HG02571 (cell line): Measurements from ENCODE around the gene INSIG1.
A peak's percentile ranks its signal among the peaks of the same experiment; 100 is the strongest.

Source experiments
- ATAC-seq: cut with Tn5 transposase; IDR thresholded peaks from one replicate; pipeline ENCODE4 v1.9.1; 2021; ENCODE audit warnings: mild to moderate bottlenecking, moderate library complexity; ENCODE audit not compliant: unreplicated experiment

The INSIG1 gene

DNA sequence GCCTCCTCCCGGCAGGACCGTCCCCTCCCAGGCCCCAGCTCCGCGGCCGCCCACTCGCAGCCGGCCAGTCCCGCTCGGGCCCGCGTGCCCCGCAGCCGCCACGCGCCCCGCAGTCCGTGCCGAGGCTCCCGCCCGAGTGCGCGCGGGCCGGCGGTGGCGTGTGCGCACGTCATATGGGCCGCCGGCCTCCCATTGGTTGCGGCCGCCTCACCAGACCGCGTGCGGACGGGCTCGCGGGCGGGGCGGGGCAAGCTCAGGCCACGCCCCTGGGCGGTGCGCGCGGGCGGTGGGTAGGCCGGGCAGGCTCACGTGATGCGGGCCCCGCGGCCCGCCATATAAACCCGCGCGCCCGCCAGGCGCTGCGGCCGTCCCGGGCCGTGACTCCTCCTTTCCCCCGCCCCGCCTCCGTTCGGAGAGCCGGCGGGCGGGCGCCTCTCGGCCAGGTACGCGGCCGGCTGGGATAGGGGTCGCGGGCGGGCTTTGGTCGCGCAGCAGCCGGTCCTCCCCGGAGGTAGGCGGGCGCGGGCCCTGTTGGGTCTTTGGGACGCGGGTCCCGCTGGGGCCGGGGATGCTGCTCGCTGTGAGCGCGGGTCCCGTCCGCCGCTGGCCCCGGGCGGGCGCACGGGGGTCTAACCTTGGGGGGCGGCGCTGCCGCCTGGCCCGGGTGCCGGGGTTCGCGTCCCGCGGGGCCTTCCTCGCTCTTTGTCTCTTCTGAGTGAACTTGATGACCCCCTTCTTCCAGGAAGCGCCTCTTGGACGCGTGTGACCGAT lies at the start of gene INSIG1:
Gene INSIG1, plus strand, starts transcription at position 362 of the 771 bp plus-strand sequence. Its CDS starts 408 bp downstream, at position 770.
- peak; percentile 55 for ATAC-seq

- no peak for ATAC-seq
Measured at GRCh38 chr7:155248366-155248756, 49.3 kb upstream of the INSIG1 start.

DNA sequence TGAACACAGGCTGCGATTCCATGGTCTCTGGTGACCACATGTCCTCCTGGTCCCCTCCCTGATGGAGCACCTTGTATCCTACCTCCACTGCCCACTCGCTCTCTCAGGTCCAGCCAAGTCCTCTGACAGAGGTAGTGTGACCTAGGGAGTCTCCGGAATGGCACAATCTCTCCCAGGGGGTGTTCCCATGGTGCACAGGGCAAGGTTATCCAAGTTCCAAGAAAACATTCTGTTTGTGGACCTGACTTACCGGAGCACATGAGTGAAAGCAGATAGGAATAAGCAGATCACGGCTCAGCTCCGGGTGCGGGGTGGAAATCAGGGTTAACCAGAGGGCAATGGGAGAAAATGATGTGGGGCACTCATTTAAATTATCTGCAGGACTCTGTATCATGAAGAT lies 45.8 kb upstream of the INSIG1 start:
- ATAC-seq: no peak

DNA sequence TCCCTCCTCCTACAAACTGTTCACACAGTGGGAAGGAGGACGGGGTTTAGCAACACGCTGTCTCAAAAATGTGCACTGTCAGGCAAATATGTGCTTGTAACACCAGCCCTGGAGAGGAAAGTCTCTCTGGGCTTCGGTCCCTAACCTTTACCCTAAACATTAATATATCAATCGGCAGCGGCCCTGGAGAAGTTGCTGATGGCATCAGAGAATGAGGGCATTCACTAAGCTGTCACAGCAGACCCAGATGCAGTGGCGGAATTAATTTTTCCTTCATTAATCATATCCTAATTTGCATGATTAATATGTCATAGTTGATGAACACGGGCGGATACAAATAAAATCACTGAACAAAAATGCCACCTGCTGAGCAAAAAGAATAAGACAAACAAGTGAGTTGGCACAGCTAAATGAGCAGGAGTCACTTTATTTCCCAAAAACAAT lies 45.2 kb upstream of the INSIG1 start:
- no peak for ATAC-seq

- ATAC-seq: no peak
Measured at GRCh38 chr7:155252892-155253501, 44.7 kb upstream of the INSIG1 start.

- ATAC-seq: no peak
Measured at GRCh38 chr7:155254018-155254417, 43.7 kb upstream of the INSIG1 start.

- no peak for ATAC-seq
Measured at GRCh38 chr7:155255071-155255470, 42.6 kb upstream of the INSIG1 start.

- ATAC-seq: no peak
Measured at GRCh38 chr7:155255621-155256020, 42.1 kb upstream of the INSIG1 start.

GRCh38 chr7:155256081-155256760 lies 41.5 kb upstream of the INSIG1 start:
- no peak for ATAC-seq

DNA sequence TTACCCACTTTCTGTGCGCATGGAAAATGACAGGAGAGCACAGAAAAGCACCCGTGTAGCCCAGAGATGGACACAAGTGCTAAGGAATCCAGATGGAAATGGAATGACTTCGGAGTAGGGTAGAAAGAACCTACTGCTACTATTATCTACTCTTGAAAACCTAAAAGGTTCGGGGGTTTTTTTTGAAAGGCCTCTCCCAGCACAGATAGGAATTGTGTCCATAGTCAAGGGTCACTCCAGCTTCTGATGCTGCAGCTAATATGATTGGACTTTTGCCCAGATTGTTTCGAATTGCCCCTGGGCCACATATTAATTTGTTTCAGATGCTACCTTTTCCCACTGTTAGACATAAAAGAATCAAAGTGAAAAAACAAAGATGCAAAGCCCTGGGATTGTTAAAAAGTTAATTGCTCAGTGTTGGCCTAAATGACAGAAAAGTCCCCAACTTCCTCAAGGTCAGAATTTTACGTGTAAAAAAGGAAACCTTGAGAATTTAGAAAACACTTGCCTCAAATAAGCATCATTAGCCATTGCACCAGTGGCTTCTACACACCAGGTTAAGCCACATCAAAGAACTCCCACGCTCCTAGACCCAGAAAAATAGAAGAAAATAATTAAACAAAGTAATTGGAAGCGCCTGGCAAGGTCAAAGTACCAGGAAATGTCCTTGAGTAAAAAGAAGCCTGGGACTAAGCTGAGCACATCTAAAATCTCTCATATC lies 40.8 kb upstream of the INSIG1 start:
- ATAC-seq: no peak

- no peak for ATAC-seq
Measured at GRCh38 chr7:155257482-155258225, 40.0 kb upstream of the INSIG1 start.

GRCh38 chr7:155258226-155258560 lies 39.5 kb upstream of the INSIG1 start:
- ATAC-seq: no peak

DNA sequence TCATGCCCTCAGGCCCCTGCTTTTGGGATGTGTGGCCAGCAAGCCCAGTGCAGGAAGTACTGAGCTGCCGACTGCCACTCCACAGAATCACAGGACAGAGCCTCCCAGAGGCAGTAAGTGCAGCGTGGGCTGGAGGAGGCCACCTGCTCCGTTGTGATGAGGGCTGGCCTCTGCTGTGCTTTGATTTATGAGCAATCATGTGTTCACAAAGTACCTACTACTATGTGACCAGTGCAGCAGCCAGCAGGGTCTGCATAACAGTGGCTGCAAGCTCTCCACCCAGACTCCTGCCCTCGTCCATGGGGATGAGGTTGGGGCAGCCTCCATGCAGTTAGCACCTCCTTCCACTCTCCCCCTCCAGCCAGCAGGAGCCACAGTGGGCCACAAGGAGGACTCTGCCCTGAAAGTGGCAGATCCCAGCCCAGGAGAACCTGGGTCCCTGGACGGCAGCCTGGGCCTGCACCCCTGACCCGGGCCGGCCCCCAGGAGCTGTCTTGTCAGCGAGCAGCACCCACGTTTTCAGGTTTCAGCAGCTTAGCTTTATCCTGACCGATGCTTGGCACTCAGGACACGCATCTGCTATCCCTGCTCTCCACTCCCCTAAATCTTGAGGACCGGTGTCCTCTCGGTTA lies 37.7 kb upstream of the INSIG1 start:
- no peak for ATAC-seq

- ATAC-seq: no peak
Measured at GRCh38 chr7:155260498-155260872, 37.2 kb upstream of the INSIG1 start.

GRCh38 chr7:155261031-155261985 lies 36.4 kb upstream of the INSIG1 start:
- ATAC-seq: no peak

DNA sequence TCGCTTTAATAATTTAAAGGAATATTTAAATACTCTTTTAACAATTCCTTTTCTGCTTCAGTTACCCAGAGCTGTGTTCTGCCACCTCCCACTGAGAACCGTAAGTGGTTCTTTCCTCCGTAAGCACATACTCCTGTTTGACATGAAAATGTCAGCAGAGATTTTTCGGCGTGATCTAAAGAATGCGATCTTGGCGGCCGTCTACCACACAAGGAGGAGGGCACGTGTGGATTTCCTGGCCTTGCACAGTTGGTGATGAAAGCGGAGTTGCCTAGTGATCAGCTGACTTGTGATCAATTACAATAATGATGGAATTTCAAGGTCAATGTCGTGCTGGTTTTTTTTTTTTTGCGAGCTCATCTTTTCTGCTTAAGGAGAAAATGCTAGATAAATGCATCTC lies 35.6 kb upstream of the INSIG1 start:
- no peak for ATAC-seq

DNA sequence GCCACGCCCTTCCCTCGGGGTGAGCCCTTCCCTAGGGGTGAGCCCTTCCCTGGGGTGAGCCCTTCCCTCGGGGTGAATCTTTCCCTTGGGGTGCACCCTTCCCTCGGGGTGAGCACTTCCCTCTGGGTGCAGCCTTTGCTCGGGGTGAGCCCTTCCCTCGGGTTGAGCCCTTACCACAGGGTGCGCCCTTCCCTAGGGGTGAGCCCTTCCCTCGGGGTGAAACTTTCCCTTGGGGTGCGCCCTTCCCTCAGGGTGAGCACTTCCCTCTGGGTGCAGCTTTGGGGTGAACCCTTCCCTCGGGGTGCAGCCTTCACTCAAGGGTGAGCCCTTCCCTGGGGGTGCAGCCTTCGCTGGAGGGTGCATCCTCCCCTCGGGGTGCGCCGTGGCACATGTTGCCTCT lies 34.6 kb upstream of the INSIG1 start:
- ATAC-seq: no peak

- ATAC-seq: no peak
Measured at GRCh38 chr7:155263581-155264143, 34.0 kb upstream of the INSIG1 start.

- no peak for ATAC-seq
Measured at GRCh38 chr7:155265144-155265543, 32.5 kb upstream of the INSIG1 start.
